ENCODE results near the gene ARFGAP3. TPM values are rescaled to one million over a fixed set of nuclear protein-coding genes. Genes with fewer than 3 reads are reported as not detected.

The ARFGAP3 gene
- total RNA-seq, result 81.9 and 83.0 TPM in 2 replicates

GRCh38 chr22:42856865-42857704, at the start of gene ARFGAP3:
TSS of gene ARFGAP3 (minus strand) at chr22:42857273. CDS start at chr22:42857182, 91 bp downstream.

Other genes starting within 250 kb of the ARFGAP3 start
- gene POLDIP3, start 242.4 kb downstream of the ARFGAP3 start, total RNA-seq, result 29.5 and 30.4 TPM in 2 replicates
- gene ATP5MGL, start 216.7 kb downstream of the ARFGAP3 start, total RNA-seq, result 0.81 and 1.1 TPM in 2 replicates
- 100 and 166 TPM in 2 replicates for gene CYB5R3, start 207.9 kb downstream of the ARFGAP3 start, total RNA-seq
- gene A4GALT, start 136.4 kb downstream of the ARFGAP3 start, total RNA-seq, result 33.6 and 39.3 TPM in 2 replicates
- gene PACSIN2, start 157.9 kb upstream of the ARFGAP3 start, total RNA-seq, result 45.8 and 53.7 TPM in 2 replicates
- 16.3 and 18.8 TPM in 2 replicates for gene TTLL1, start 232.1 kb upstream of the ARFGAP3 start, total RNA-seq